ENCODE data around the gene ETS1. TPM values are rescaled to one million over a fixed set of nuclear protein-coding genes. Genes with fewer than 3 reads are reported as not detected.

The ETS1 gene
- total RNA-seq, 2 experiments from 2014 or later, result 203 to 466 TPM

- TF ChIP-seq CTCF (conservative IDR thresholded peaks at IDR 0.05; ENCODE audit: low read length), result peak; percentile 28; the same call in 1 of the 2 replicates
- no peak for TF ChIP-seq EZH2phosphoT487 (IDR thresholded peaks at IDR 0.05; ENCODE audit: borderline replicate concordance, low read depth, low read length)
- Histone ChIP-seq H2AFZ (ENCODE audit: low read length) (peak overlapping the region; percentile 90; the same call in 1 of the 2 replicates), H3K4me3 (ENCODE audit: low read depth, low read length, poor library complexity, severe bottlenecking) (no peak overlapping the region), H3K27ac (ENCODE audit: low read depth, low read length, poor library complexity, severe bottlenecking) (peak overlapping the region; percentile 97), H3K9me3 (ENCODE audit: low read length) (no peaks in the 10 kb centered on the region), H3K4me1 (ENCODE audit: insufficient read depth, low read length, poor library complexity, severe bottlenecking) (peaks cover 99% of the 10 kb centered on the region), H3K36me3 (ENCODE audit: insufficient read depth, low read length) (no peaks in the 10 kb centered on the region), H4K20me1 (ENCODE audit: insufficient read depth, low read length) (no peaks in the 10 kb centered on the region), H3K79me2 (ENCODE audit: insufficient read depth, low read depth, low read length) (no peaks in the 10 kb centered on the region; the same call in 1 of the 2 replicates), H3K9me2 (ENCODE audit: insufficient read depth, low read length) (no peaks in the 10 kb centered on the region), H3K4me2 (ENCODE audit: low read length) (peak overlapping the region; percentile 74)
- peak; percentile 73 for DNase-seq (ENCODE audit: low spot score)
- ChIA-PET POLR2A (interaction anchor here (0.6 to 16.8 kb wide), 32 partner anchors 8 to 457 kb away, joined by 3 to 631 read pairs (median 4); partner anchors contain the start of gene FLI1), CTCF (ENCODE audit: unreplicated experiment) (interaction anchor here (0.6 to 4.6 kb wide), 9 partner anchors 9 to 455 kb away, joined by 3 to 78 read pairs (median 5); no protein-coding TSS in a partner anchor)
- intact Hi-C loops (cut with micrococcal nuclease; ENCODE audit: unreplicated experiment), result no loop called here
- BruUV-seq (replicated peaks), result no TSS peak
Observed at GRCh38 chr11:128627666-128628324, 40.4 kb upstream of the ETS1 start.

GRCh38 chr11:128626913-128627665 lies 39.7 kb upstream of the ETS1 start:
- H3K4me3 ChIP-seq (ENCODE audit: low read depth, low read length, poor library complexity, severe bottlenecking), result no peak overlapping the region
- peak overlapping the region; percentile 97 for H3K27ac ChIP-seq (ENCODE audit: low read depth, low read length, poor library complexity, severe bottlenecking)
- BruUV-seq (replicated peaks), result no TSS peak
- no peaks in the 10 kb centered on the region for H3K36me3 ChIP-seq (ENCODE audit: insufficient read depth, low read length)
- intact Hi-C loops (cut with micrococcal nuclease; ENCODE audit: unreplicated experiment), result no loop called here
- no peaks in the 10 kb centered on the region for H4K20me1 ChIP-seq (ENCODE audit: insufficient read depth, low read length)
- no peak for TF ChIP-seq CTCF (conservative IDR thresholded peaks at IDR 0.05; ENCODE audit: low read length)
- no peak for TF ChIP-seq EZH2phosphoT487 (IDR thresholded peaks at IDR 0.05; ENCODE audit: borderline replicate concordance, low read depth, low read length)
- no peaks in the 10 kb centered on the region; the same call in 1 of the 2 replicates for H3K79me2 ChIP-seq (ENCODE audit: insufficient read depth, low read depth, low read length)
- POLR2A ChIA-PET, result interaction anchor here (0.6 to 16.8 kb wide), 16 partner anchors 19 to 456 kb away, joined by 3 to 631 read pairs (median 5); no protein-coding TSS in a partner anchor
- peaks cover 100% of the 10 kb centered on the region for H3K4me1 ChIP-seq (ENCODE audit: insufficient read depth, low read length, poor library complexity, severe bottlenecking)
- H2AFZ ChIP-seq (ENCODE audit: low read length), result peak overlapping the region; percentile 90; the same call in 1 of the 2 replicates
- DNase-seq (ENCODE audit: low spot score), result no peak
- H3K9me2 ChIP-seq (ENCODE audit: insufficient read depth, low read length), result no peaks in the 10 kb centered on the region
- CTCF ChIA-PET (ENCODE audit: unreplicated experiment), result interaction anchor here (1.5 to 4.6 kb wide), 6 partner anchors 8 to 108 kb away, joined by 4 to 78 read pairs (median 6); no protein-coding TSS in a partner anchor
- no peaks in the 10 kb centered on the region for H3K9me3 ChIP-seq (ENCODE audit: low read length)
- H3K4me2 ChIP-seq (ENCODE audit: low read length), result peak overlapping the region; percentile 74
